Measurements from ENCODE around the gene GYG2.

GRCh38 chrX:2928583-2929434 lies 100.1 kb downstream of the GYG2 start, which contains the start of gene ARSD:
- TF ChIP-seq CTCF (IDR thresholded peaks at IDR 0.05) = no peak
- TF ChIP-seq EZH2phosphoT487 (IDR thresholded peaks at IDR 0.05) = no peak

Measured in neural progenitor cell (in vitro differentiated cells).